A549 treated with CpdA at 1 μM for 4 hours (cell line): ENCODE measurements around the gene OR13C5. TPM values are rescaled to one million over a fixed set of nuclear protein-coding genes. Genes with fewer than 3 reads are reported as not detected.

Experiments
- total RNA-seq: library from RNA; stranded (reverse); fragments of 200-300 nt; extraction: Qiagen RNA extraction; gene quantifications from 5 replicates; pipeline ENCODE4 v1.2.3, GENCODE V29; 2022; ENCODE audit warnings: low read depth

OR13C5 gene, protein sequence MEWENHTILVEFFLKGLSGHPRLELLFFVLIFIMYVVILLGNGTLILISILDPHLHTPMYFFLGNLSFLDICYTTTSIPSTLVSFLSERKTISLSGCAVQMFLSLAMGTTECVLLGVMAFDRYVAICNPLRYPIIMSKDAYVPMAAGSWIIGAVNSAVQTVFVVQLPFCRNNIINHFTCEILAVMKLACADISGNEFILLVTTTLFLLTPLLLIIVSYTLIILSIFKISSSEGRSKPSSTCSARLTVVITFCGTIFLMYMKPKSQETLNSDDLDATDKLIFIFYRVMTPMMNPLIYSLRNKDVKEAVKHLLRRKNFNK
- not detected in 5 replicates for total RNA-seq

DNA sequence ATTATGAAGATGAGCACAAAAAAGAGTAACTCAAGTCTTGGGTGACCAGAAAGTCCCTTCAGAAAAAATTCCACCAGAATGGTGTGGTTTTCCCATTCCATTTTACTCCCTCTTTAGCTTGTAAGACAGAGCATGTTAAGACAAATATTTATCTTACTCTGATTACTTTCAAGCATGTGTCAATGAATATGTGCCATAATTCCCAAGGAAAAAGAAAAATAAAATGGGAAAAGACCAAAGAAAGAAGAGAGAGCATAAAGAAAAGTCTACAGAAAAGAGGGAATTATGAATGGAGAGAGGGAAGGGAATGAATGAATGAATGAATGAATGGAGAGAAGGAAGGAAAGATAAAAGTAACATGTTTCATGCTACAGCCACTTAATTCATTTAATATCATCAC lies at the start of gene OR13C5:
Gene OR13C5 (minus strand): TSS at position 101 of the 400 bp plus-strand sequence. CDS start 0 bp downstream, at position 101.

DNA sequence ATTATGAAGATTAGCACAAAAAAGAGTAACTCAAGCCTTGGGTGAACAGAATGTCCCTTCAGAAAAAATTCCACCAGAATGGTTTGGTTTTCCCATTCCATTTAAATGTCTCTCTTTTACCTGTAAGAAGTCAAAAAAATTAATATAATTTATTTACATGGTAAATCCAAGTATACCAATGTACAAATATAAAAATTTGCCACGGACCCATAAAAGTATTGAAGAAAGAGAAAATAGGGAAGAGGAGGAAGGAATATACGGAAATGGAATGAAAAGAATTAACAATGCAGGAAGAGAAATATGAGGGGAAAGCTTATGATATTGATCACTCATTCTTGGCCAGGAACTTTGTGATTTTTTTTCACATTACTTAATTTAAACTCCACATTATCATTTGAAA lies 18.9 kb upstream of the OR13C5 start, which contains the start of gene OR13C9:
Gene OR13C9 (minus strand): TSS at position 101 of the 400 bp plus-strand sequence. CDS start 0 bp downstream, at position 101.

DNA sequence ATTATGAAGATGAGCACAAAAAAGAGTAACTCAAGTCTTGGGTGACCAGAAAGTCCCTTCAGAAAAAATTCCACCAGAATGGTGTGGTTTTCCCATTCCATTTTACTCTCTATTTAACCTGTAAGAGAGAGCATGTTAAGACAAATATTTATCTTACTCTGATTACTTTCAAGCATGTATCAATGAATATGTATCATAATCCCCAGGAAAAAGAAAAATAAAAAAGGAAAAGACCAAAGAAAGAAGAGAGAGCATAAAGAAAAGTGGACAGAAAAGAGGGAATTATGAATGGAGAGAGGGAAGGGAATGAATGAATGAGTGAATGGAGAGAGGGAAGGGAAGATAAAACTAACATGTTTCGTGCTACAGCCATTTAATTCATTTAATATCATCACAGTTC lies 6.3 kb upstream of the OR13C5 start, which contains the start of gene OR13C2:
Gene OR13C2 (minus strand): TSS at position 101 of the 400 bp plus-strand sequence. CDS start 0 bp downstream, at position 101.

DNA sequence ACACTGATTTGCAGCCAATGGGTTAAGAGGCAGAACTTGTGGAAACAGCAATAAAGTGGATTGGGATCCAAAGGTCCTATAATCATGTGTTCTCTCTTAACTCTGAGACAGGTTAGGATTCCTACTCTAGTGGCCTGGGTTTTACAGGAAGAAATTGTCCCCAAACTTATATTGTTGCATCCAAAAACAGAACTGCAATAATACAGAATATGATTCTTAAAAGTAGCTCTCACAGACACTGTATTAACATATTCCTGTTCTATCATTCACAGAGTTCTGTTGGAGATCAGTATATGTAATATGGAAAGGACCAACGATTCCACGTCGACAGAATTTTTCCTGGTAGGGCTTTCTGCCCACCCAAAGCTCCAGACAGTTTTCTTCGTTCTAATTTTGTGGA lies 30.3 kb downstream of the OR13C5 start, which contains the start of gene OR13C8:
Gene OR13C8 (plus strand): TSS at position 301 of the 400 bp plus-strand sequence. CDS start 0 bp downstream, at position 301.

Other genes starting within 250 kb of the OR13C5 start
- gene OR13F1, start 95.2 kb downstream of the OR13C5 start, total RNA-seq = not detected in 5 replicates
- gene OR13C4, start 72.2 kb downstream of the OR13C5 start, total RNA-seq = not detected in 5 replicates
- gene OR13C3, start 62.6 kb downstream of the OR13C5 start, total RNA-seq = not detected in 5 replicates
- not detected in 5 replicates for gene OR13C8, start 30.2 kb downstream of the OR13C5 start, total RNA-seq
- gene OR13C2, start 6.2 kb upstream of the OR13C5 start, total RNA-seq = not detected in 5 replicates
- gene OR13C9, start 18.8 kb upstream of the OR13C5 start, total RNA-seq = not detected in 5 replicates
- not detected in 5 replicates for gene OR13D1, start 95.1 kb upstream of the OR13C5 start, total RNA-seq
- 11.1 to 16.2 TPM (median 13.5 TPM) in 5 replicates for gene NIPSNAP3A, start 148.3 kb upstream of the OR13C5 start, total RNA-seq
- 0.53 to 0.90 TPM (median 0.64 TPM) in 5 replicates for gene NIPSNAP3B, start 164.7 kb upstream of the OR13C5 start, total RNA-seq